ENCODE results near the gene DDOST.
"Not testable (repeated sequence)": the region's sequence is repeated elsewhere in the genome, so short reads cannot be mapped to it uniquely, and the experiment has no call there.

Gene DDOST

DNA sequence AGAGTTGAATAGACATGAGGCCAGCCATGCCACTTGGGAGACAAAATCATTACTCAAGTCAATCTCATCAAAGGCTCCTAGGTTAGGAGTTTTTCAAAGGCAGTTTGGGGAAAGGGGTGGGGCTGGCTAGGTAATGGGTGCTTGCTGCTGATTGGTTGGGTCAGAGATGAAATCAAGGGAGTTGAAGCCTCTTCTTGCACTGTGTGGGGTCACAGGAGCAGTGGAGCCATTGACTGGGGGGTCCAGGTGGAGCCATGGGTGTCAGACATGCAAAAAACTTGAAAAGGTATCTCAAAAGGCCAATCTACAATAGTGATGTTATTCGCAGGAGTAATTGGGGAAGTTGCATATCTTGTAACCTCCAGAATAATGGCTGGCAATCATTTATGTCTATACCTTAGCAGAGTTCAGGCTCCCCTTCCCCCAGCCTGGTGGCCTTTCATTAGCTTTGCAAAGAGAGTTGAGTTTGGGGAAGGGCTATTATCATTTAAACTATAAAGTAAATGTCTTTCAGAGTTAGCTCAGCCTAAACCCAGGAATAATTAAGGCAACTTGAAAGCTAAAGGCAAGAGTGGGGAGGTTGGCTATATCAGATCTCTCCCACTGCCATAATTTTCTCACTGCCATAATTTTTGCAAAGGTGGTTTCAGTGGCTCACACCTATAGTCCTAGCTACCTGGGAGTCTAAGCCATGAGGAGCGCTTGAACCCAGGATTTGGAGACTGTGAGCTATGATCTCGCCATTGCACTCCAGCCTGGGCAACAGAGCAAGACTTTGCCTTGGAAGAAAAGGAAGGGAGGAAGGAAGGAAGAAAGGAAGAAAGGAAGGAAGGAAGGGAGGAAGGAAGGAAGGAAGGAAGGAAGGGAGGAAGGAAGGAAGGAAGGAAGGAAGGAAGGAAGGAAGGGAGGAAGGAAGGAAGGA, 35.7 kb downstream of the DDOST start:
- DNase-seq (ENCODE audit: low read depth in 2 of 2), result no peak

DNA sequence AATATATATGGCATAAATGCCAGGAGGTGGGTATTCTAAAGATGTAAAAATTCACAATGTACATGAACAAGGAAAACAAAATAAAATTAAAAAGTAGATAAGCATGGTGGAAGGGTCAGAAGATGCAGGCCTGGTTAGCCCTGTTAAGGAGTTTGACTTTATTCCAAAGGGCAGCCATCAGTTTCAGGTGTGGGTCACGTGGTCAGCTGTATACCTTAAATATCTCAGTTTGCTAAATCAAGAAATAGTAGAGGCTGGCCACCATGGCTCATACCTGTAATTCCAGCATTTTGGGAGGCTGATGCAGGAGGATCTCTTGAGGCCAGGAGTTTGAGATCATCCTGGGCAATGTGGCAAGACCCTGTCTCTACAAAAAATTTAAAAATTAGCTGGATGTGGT, 36.5 kb downstream of the DDOST start:
- no peak for DNase-seq (ENCODE audit: low read depth in 2 of 2)

DNA sequence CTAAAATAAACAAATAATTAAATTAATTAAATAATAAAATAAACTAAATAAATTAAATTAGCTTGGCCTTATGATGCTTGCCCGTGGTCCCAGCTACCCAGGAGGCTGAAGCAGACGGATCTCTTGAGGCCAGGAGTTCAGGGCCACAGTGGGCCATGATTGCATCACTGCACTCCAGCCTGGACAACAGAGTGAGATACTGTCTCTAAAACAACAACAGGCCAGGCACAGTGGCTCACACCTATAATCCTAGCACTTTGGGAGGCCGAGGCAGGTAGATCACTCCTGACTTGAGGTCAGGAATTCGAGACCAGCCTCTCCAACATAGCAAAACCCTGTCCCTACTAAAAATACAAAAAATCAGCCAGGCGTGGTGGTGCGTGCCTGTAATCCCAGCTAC, 40.2 kb downstream of the DDOST start:
- no peak for DNase-seq (ENCODE audit: low read depth in 2 of 2)

DNA sequence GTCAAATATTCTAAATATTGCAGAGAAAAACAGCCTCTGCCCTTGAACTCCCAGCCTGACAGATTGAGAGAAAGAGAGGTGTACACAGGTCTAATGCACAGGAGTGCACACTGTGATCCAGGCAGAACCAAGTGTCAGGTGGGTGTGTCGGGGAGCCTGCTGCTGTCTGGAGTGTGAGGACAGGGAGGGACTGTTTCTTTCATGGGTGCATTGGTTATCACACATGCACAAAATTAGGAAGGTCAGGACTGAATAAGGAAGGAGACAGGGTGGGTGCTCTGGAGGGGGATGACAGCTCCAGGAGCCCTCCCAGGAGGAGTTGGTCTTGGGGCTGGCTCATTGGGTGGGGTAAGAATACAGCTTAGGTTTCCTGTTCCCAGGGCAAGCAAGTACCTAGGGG, 41.2 kb downstream of the DDOST start:
- DNase-seq (ENCODE audit: low read depth in 2 of 2), result no peak

DNA sequence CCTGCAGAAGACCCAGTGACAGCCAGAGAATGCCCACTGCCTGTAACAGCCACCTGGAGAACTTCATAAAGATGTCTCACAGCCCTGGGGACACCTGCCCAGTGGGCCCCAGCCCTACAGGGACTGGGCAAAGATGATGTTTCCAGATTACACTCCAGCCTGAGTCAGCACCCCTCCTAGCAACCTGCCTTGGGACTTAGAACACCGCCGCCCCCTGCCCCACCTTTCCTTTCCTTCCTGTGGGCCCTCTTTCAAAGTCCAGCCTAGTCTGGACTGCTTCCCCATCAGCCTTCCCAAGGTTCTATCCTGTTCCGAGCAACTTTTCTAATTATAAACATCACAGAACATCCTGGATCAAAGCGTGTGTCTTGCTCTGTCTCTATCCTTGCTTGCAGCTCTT, 42.6 kb downstream of the DDOST start:
- no peak for DNase-seq (ENCODE audit: low read depth in 2 of 2)

DNA sequence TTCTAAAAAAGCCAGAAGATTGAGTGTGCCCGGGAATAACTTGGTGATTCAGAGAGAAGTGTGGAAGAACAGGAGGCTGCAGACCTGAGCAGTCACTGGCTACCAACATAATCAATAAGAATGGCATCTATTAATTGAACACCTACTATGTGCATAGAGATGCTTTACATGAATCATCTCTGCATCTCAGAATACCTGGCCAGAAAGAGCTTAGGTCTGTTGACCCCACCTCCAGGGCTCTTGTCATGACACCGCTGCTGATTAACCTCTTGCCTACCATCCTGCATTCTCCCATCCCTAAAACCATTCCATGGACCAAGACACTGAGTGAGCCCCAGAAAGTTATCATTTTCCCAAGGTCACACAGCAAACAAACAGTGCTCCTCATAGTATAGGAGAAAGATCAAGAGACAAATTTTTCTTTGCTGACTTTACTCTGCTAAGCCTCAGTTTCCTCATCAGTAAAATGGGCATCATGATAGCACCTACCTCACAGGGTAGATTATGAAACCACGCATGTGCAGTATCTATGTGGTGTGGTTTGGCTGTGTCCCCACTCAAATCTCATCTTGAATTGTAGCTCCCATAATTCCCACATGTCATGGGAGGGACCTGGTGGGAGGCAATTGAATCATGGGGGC, 44.2 kb downstream of the DDOST start:
- DNase-seq (ENCODE audit: low read depth in 2 of 2), result no peak

DNA sequence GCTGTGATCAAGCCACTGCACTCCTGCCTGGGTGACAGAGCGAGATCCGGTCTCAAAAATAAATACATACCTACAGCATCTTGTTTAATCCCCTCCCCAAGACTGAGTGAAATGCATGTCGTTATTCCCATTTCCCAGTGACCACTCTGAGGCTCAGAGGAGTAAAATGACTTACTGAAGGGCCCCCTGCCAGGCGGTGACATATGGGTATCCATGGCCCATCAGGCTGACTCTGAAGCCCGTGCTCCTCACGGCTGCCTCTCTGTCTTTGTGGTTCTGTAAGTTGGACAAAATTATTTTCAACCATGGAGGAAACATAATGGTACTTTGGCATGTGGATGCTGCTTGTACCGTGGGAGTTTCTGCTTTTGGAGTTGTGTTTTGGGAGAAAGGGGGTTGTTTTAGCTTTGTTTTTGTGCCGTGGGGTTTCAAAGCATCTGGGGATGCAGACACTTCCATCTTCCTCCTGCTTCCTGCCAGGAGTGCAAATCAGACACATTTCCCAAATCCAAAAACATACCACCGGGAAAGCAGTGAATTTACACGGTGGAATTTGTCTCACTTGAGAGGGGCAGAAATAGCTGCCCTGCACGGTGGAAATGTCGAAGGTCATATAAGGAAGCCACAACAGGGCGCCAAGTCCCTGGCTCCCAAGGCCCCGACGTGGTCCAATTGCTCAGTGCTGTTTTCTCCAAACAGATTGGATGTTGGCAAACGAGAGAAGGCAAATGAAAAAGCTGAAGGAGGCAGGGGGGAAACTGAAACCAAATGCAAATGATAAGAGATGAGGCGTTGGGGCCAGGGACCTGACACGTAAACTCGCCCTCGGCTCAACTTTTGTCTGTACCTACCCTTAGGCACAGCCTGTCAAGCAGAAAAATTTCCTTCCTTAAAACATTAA, 45.0 kb downstream of the DDOST start:
- DNase-seq (ENCODE audit: low read depth in 2 of 2), result no peak

DNA sequence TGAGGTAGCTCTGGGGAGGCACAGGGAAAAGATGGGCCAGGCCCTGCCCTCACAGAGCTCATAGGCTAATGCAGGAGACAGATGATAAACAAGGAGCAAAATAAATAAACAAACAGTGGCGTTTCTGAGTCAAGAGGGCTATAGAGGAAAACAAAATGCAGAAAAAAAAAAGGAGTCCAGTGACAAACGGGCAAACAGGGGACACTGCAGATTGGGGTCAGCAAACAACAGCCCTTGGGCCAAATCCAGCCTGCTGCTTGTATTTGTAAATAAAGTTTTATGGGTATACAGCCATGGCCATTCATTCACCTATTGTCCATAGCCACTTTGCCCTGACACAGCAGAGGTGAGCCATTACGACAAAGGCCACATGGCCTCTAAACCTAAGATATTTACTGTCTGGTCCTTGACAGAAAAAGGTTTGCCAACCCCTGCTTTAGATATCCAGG, 47.0 kb downstream of the DDOST start:
- DNase-seq (ENCODE audit: low read depth in 2 of 2), result no peak

DNA sequence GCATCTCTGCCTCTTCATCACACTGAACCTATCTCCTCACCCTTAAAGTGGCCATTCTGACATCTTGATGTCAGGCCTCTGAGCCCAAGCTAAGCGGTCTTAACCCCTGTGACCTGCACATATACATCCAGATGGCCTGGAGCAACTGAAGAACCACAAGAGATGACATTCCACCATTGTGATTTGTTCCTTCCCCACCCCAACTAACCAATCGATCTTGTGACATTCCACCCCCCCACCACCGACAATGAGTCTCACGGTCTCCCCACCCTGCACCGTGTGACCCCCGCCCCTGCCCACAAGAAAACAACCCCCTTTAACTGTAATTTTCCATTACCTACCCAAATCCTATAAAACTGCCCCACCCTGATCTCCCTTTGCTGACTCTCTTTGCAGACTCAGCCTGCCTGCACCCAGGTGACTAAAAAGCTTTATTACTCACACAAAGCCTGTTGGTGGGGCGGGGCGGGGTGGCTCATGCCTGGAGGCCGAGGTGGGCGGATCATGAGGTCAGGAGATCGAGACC, 48.9 kb downstream of the DDOST start:
- DNase-seq (ENCODE audit: low read depth in 2 of 2), result no peak

DNA sequence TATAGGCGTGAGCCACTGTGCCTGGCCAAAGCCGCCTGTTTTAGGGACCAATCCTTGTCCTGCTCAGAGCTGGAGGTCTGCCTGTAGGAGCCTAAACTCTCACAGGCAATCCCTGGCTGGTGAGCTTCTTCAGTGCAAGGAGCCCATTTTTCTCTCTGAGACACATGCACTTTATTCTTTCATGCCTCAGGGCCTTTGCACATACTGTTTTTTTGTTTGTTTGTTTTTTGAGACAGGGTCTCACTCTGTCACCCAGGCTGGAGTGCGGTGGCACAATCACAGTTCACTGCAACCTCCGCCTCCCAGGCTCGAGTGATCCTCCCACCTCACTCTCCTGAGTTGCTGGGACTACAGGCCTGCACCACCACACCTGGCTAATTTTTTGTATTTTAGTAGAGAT, 49.5 kb downstream of the DDOST start:
- DNase-seq (ENCODE audit: low read depth in 2 of 2), result no peak

DNA sequence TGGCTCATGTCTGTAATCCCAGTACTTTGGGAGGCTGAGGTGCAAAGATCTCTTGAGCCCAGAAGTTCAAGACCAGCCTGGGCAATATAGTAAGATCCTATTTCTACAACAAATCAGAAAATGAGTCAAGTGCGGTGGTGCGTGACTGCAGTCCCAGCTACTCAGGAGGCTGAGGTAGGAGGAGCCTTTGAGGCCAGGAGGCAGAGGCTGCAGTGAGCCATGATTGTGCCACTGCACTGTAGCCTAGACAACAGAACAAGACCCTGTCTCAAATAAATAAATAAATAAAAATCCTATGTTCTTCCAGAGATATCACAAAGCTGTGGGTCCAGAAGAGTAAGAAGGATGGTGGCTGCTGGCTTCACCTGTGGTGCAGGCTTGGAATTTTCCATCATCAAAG, 50.2 kb downstream of the DDOST start:
- no peak for DNase-seq (ENCODE audit: low read depth in 2 of 2)

DNA sequence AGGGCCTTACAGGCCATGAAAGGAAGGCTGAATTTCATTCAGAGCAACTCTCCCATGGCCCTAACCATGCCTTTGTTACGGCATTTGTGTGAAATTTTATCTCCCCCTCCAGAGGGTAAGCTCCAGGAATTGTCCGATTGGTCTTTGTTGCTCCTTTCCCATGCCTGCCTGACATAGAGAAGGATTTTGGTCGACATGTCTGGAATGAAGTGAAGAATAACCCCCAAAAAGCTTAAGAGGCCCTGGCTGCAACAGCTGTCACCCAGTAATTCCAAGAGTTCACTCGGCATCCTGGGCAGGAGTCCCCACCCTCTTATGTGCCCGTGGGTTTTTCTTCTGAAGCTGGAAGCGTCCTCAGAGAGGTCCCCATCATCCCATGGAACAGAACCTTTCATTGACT, 51.6 kb downstream of the DDOST start:
- no peak for DNase-seq (ENCODE audit: low read depth in 2 of 2)

DNA sequence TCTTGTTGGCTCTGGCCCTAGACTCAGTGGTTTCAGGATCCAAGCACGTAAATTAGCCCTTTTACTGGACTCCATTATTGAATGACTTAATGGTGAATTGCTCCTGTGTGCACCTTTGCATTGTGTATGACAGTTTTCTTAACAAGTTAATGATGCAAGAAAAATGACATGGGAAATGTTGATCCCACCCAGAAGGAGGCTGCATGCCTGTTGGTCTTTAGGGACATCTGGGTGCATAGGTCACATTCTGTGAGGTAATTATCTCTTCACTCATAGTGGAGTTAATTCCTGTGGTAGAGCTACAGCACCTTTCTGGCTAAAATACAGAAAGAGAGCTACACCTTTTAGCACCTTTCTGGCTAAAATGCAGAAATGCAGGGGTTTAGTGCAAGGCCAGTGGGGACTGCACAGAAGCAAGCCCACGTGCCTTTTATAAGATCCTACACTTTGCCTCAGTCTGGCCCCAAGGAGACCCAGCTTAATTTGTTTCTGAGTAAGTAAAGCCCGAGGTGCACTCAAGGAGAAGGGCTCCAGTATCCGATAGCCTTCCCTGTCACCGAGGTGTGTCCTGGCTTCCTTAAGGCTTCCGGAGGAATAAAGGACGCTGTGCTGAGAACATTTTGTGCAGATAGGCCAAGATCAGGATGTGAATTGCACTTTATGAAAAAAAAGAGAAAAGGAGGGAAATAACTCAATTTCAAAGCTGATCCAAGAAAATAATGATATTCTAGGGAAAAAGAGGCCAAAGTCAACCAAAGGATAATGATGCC, 54.2 kb downstream of the DDOST start:
- not testable (repeated sequence) for DNase-seq (ENCODE audit: low read depth in 2 of 2)

DNA sequence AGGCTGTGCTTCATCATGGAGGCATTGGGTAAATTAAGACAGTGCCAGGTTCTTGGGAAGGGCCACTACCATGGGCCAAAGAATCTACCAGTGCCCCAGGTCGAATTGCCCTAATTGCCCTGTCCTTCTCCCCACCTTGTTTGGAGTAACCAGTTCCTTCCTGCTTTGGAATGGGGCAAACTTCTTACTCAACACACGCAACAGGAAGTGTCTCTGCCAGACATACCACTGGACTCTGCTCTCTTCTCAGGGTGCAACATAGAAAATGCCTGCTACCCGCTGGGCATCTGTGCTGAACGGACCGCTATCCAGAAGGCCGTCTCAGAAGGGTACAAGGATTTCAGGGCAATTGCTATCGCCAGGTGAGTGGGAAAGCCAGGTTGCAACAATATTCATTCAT, 56.5 kb downstream of the DDOST start:
- DNase-seq (ENCODE audit: low read depth in 2 of 2), result no peak

DNA sequence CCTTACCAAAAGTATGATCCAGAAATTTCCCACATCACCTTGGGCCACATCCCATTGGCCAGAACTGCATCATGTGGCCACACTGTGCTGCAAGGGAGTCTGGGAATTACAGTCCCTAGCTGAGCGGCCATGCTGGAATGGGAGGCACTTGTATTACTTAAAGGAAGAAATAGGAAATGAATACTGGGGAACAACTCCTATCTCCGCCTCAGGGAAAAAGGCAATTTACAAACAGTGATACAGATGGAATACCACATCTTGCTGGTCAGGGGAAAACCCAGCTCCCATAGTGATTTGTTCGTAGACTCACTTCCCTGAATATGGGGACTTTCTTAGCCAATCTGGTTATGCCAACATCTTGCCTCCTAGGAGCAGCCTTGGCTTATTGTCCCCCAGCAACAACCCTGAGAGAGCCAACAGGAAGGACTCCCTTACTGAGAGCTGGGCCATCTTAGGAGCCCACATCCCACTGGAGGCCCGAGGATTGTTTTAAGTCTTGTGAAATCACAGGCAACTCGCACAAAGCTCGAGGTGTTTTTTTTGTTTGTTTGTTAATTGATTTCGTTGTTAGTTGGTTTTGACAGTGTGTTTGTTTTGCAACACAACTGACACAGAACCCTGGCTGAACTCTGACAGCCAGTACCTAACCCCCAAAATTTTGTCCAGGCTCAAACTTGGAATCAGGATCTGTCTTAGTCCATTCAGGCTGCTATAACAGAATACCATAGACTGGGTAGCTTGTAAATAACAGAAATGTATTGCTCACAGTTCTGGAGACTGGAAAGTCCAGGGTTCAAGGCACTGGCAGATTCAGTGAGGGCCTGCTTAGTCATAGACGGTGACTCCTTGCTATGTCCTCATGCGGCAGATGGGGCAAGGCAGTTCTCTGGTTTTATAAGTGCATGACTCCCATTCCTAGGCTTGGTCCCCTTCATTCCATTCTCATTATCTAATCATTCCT, 57.4 kb downstream of the DDOST start:
- no peak for DNase-seq (ENCODE audit: low read depth in 2 of 2)

DNA sequence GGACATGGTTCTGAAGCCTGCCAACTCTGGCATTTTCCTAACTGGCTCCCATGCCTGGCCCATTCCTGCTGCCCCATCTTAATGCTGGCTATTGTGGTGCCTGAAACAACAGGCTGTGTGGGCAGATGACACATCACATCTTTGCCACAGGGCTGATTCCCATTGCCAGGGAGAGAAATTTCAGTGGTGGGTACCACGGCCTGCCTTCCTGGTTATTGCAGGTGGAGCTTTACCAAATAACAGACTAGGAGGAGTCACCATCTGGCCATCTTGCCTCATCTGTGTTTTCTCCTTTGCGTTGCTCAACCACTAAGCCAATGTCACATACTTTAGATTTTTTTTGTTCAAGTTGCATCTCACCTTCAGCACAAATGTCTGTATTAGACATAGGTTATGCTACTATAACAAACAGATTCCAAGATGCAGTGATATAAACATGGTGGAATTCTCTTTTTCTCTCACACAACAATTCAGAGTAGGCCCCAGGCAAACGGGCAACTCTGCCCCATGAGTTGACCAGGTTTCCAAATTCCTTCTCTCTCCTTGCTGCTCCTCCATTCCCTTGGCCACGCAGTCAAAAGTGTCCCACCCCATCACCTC, 58.2 kb downstream of the DDOST start:
- DNase-seq (ENCODE audit: low read depth in 2 of 2), result no peak

Measured in stimulated activated CD8-positive, alpha-beta memory T cell treated with anti-CD3 and anti-CD28 coated beads, Interleukin-2, amount 100 ng/mL, for 48 hours (primary cell).